H1 (cell line): ENCODE results near the gene PLPPR3.

Experiments
- CTCF ChIP-seq, 3 experiments: IDR thresholded peaks; 1 replicate in 2 of 3; 2 replicates in 1 of 3; pipeline versions ENCODE4 v1.5.1 to v1.6.1; 2011; ENCODE audit warnings: low read length in 3 of 3, mild to moderate bottlenecking in 3 of 3, inconsistent platforms in 2 of 3, low read depth in 1 of 3, moderate library complexity in 1 of 3; ENCODE audit not compliant: insufficient read depth in 1 of 3; ENCODE audit errors: control extremely low read depth in 1 of 3
- RAD21 ChIP-seq, 2 experiments: IDR thresholded peaks in 1 of 2; conservative IDR thresholded peaks in 1 of 2; 2 replicates each; pipeline ENCODE4 v1.6.1; 2011; ENCODE audit warnings: low read depth in 2 of 2, low read length in 2 of 2, improper control_type of control experiment in 1 of 2, inconsistent platforms in 1 of 2, mild to moderate bottlenecking in 1 of 2, moderate library complexity in 1 of 2

GRCh38 chr19:782185-782877, 39.4 kb downstream of the PLPPR3 start:
- TF ChIP-seq CTCF (IDR thresholded peaks at IDR 0.05; ENCODE audit: control extremely low read depth in 1 of 3, insufficient read depth in 1 of 3, low read depth in 1 of 3, low read length in 3 of 3) = no peak
- TF ChIP-seq RAD21 (IDR thresholded peaks at IDR 0.05 in 1 of 2, conservative IDR thresholded peaks at IDR 0.05 in 1 of 2; ENCODE audit: low read depth in 2 of 2, low read length in 2 of 2) = no peak
